ENCODE measurements around the gene ABCC1.

ABCC1 gene

DNA sequence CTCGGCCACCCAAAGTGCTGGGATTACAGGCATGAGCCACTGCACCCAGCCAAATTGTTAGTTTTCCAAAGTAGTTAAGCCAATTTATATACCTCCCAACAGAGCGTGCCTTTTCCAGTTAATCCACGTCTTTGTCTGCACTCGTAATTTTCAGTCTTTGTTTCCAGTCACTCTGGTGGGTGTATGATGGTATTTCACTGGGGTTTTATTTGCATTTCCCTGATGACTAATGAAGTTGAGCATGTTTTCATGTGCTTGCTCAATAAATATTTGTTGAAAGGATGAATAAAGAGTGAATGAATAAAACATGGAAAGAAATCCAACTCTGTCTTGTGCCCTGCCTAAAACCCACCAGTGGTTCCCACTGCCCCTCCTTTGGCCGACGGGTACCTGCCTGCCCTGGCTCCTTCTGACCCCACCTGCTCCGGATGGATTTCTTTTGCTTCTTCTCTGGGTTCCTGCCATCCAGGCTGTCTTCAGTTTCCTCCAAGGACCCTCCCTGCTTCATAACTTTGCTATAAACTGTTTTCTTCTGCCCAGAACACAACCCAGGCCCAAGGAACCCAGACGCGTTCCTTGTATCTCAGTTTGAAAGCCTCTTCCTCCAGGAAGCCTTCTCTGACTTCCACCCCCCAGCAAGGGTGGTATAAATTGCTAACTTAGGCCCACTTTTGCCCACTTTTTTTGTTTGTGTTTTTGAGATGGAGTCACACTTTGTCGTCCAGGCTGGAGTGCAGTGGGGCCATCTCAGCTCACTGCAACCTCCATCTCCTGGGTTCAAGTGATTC lies 3.0 kb upstream of the ABCC1 start (continued):
- peak; percentile 39; the same call in 1 of the 2 replicates for TF ChIP-seq ZFHX2 (tag by site-specific recombination; conservative IDR thresholded peaks at IDR 0.05)
- no peak for TF ChIP-seq ZNF621 (tag by site-specific recombination; IDR thresholded peaks at IDR 0.05)
- TF ChIP-seq, protein P1, sequence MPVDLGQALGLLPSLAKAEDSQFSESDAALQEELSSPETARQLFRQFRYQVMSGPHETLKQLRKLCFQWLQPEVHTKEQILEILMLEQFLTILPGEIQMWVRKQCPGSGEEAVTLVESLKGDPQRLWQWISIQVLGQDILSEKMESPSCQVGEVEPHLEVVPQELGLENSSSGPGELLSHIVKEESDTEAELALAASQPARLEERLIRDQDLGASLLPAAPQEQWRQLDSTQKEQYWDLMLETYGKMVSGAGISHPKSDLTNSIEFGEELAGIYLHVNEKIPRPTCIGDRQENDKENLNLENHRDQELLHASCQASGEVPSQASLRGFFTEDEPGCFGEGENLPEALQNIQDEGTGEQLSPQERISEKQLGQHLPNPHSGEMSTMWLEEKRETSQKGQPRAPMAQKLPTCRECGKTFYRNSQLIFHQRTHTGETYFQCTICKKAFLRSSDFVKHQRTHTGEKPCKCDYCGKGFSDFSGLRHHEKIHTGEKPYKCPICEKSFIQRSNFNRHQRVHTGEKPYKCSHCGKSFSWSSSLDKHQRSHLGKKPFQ (tag by site-specific recombination; IDR thresholded peaks at IDR 0.05): no peak

DNA sequence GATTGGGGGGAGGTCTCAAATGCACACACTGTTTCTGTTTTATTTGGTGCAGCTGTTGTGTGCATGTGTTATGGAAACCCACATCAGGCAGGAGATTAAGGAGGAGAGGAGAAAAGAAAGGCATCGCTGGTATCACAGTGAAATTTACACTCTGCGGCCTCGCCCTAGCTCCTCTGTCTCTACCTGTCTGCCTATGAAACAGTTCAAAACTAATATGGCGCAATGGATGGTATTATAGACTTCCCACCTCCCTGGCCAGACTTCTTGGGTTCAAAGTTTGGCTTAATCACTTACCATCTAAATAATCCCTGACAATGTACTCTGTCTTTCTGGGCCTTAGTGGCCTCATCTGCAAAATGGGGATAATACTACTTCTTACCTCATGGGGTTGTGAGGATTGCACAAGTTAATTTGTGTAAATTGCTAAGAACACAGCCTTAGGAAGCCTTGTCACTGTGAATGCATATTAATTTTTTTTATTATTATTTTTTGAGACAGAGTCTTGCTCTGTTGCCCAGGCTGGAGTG lies 1.4 kb upstream of the ABCC1 start:
- Histone ChIP-seq H3K9me3 (ENCODE audit: control insufficient read depth, insufficient read depth, low read depth, low read length) (no peaks in the 10 kb centered on the region), H3K27ac (ENCODE audit: extremely low read depth, low read depth, low read length) (no peak overlapping the region), H3K4me1 (ENCODE audit: control insufficient read depth, insufficient read depth, low read length) (0 out of 2 replicates have a peak, but pooled peaks cover 2% of the 10 kb centered on the region), H3K36me3 (ENCODE audit: control insufficient read depth in 2 of 2, insufficient read depth in 1 of 2, low read length in 2 of 2) (no peaks in the 10 kb centered on the region), H3K4me3 (ENCODE audit: low read depth, low read length) (no peak overlapping the region)
- ChIA-PET POLR2A (no interaction called here), CTCF (interaction anchor here (0.6 kb wide), 3 partner anchors 31 to 191 kb away, joined by 3 to 4 read pairs (median 4); no protein-coding TSS in a partner anchor)
- TF ChIP-seq, protein P2, sequence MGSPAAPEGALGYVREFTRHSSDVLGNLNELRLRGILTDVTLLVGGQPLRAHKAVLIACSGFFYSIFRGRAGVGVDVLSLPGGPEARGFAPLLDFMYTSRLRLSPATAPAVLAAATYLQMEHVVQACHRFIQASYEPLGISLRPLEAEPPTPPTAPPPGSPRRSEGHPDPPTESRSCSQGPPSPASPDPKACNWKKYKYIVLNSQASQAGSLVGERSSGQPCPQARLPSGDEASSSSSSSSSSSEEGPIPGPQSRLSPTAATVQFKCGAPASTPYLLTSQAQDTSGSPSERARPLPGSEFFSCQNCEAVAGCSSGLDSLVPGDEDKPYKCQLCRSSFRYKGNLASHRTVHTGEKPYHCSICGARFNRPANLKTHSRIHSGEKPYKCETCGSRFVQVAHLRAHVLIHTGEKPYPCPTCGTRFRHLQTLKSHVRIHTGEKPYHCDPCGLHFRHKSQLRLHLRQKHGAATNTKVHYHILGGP (tag by site-specific recombination; IDR thresholded peaks at IDR 0.05): no peak
- 0 out of 2 replicates have a peak, but pooled peaks have one; percentile 22 for TF ChIP-seq ZNF2 (tag by site-specific recombination; IDR thresholded peaks at IDR 0.05)

DNA sequence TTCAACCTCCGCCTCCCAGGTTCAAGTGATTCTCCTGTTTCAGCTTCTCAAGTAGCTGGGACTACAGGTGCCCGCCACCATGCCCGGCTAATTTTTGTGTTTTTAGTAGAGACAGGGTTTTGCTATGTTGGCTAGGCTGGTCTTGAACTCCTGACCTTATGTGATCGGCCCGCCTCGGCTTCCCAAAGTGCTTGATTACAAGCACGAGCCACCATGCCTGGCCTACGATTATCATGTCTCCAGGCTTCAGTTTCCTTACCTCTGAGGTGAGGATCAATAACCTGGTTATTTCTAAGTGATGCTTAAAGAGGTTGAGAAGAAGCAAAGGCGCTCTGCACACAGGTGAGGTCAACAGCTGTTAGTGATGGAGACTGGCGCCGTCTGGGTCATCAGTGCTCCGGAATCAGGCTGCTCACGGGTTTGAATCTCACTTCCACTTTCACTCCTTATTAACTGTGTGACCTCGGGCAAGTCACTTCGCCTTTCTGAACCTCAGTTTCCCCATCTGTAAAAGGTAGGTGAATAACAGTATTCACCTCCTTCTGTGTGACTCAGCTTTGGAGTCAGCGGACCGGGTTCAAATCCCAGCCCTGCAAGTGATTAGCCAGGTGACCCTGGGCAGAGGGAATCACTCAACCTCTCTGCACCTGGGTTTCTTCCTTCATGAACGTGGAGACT lies 745 bp upstream of the ABCC1 start:
- Histone ChIP-seq H3K36me3 (ENCODE audit: control insufficient read depth in 2 of 2, insufficient read depth in 1 of 2, low read length in 2 of 2) (no peaks in the 10 kb centered on the region), H3K4me1 (ENCODE audit: control insufficient read depth, insufficient read depth, low read length) (0 out of 2 replicates have a peak, but pooled peaks cover 2% of the 10 kb centered on the region), H3K4me3 (ENCODE audit: low read depth, low read length) (peak overlapping the region; percentile 63), H3K27ac (ENCODE audit: extremely low read depth, low read depth, low read length) (peak overlapping the region; percentile 55; the same call in 1 of the 2 replicates), H3K9me3 (ENCODE audit: control insufficient read depth, insufficient read depth, low read depth, low read length) (no peaks in the 10 kb centered on the region)
- ChIA-PET POLR2A (interaction anchor here (0.7 kb wide), 1 partner anchor 79 kb away, joined by 3 read pairs; no protein-coding TSS in a partner anchor), CTCF (interaction anchor here (0.6 kb wide), 1 partner anchor 192 kb away, joined by 3 read pairs; no protein-coding TSS in a partner anchor)
- TF ChIP-seq RBAK (tag by site-specific recombination; IDR thresholded peaks at IDR 0.05): no peak
- no peak for TF ChIP-seq ZNF76 (tag by site-specific recombination; IDR thresholded peaks at IDR 0.05; ENCODE audit: borderline replicate concordance, low read depth)
- TF ChIP-seq, protein P3, sequence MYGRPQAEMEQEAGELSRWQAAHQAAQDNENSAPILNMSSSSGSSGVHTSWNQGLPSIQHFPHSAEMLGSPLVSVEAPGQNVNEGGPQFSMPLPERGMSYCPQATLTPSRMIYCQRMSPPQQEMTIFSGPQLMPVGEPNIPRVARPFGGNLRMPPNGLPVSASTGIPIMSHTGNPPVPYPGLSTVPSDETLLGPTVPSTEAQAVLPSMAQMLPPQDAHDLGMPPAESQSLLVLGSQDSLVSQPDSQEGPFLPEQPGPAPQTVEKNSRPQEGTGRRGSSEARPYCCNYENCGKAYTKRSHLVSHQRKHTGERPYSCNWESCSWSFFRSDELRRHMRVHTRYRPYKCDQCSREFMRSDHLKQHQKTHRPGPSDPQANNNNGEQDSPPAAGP (tag by site-specific recombination; IDR thresholded peaks at IDR 0.05): no peak
- no peak for TF ChIP-seq ZNF626 (tag by site-specific recombination; IDR thresholded peaks at IDR 0.05)
- no peak for TF ChIP-seq ZNF10 (tag by site-specific recombination; IDR thresholded peaks at IDR 0.05)
- no peak for TF ChIP-seq KLF10 (tag by site-specific recombination; IDR thresholded peaks at IDR 0.05)
- no peak for TF ChIP-seq ZNF747 (tag by site-specific recombination; IDR thresholded peaks at IDR 0.05)
- TF ChIP-seq ZNF843 (tag by site-specific recombination; IDR thresholded peaks at IDR 0.05): no peak
- TF ChIP-seq, protein P4, sequence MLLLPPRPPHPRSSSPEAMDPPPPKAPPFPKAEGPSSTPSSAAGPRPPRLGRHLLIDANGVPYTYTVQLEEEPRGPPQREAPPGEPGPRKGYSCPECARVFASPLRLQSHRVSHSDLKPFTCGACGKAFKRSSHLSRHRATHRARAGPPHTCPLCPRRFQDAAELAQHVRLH (tag by site-specific recombination; IDR thresholded peaks at IDR 0.05): 0 out of 2 replicates have a peak, but pooled peaks have one; percentile 29
- no peak for TF ChIP-seq ZNF529 (tag by site-specific recombination; IDR thresholded peaks at IDR 0.05; ENCODE audit: insufficient replicate concordance)
- no peak for TF ChIP-seq ZBTB7A (tag by site-specific recombination; IDR thresholded peaks at IDR 0.05; ENCODE audit: low read depth)
- TF ChIP-seq ZBTB20 (tag by site-specific recombination; IDR thresholded peaks at IDR 0.05): 0 out of 2 replicates have a peak, but pooled peaks have one; percentile 8
- 0 out of 2 replicates have a peak, but pooled peaks have one; percentile 23 for TF ChIP-seq SP3 (tag by site-specific recombination; IDR thresholded peaks at IDR 0.05)
- TF ChIP-seq ZNF658 (tag by site-specific recombination; IDR thresholded peaks at IDR 0.05): no peak
- TF ChIP-seq KLF16 (tag by site-specific recombination; IDR thresholded peaks at IDR 0.05): no peak
- TF ChIP-seq, protein P5, sequence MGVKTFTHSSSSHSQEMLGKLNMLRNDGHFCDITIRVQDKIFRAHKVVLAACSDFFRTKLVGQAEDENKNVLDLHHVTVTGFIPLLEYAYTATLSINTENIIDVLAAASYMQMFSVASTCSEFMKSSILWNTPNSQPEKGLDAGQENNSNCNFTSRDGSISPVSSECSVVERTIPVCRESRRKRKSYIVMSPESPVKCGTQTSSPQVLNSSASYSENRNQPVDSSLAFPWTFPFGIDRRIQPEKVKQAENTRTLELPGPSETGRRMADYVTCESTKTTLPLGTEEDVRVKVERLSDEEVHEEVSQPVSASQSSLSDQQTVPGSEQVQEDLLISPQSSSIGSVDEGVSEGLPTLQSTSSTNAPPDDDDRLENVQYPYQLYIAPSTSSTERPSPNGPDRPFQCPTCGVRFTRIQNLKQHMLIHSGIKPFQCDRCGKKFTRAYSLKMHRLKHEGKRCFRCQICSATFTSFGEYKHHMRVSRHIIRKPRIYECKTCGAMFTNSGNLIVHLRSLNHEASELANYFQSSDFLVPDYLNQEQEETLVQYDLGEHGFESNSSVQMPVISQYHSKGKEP (tag by site-specific recombination; IDR thresholded peaks at IDR 0.05): no peak
- 0 out of 2 replicates have a peak, but pooled peaks have one; percentile 8 for TF ChIP-seq PRDM1 (tag by site-specific recombination; IDR thresholded peaks at IDR 0.05)
- no peak for TF ChIP-seq ZNF266 (tag by site-specific recombination; IDR thresholded peaks at IDR 0.05; ENCODE audit: low read depth)
- no peak for TF ChIP-seq SCRT1 (tag by site-specific recombination; IDR thresholded peaks at IDR 0.05; ENCODE audit: borderline replicate concordance)
- TF ChIP-seq ZNF600 (tag by site-specific recombination; IDR thresholded peaks at IDR 0.05): 0 out of 2 replicates have a peak, but pooled peaks have one; percentile 34
